ENCODE measurements around the gene PDLIM1. TPM values are rescaled to one million over a fixed set of nuclear protein-coding genes. Genes with fewer than 3 reads are reported as not detected.

Gene PDLIM1
- total RNA-seq, 1 experiment from 2014 or later = 42.5 TPM

DNA sequence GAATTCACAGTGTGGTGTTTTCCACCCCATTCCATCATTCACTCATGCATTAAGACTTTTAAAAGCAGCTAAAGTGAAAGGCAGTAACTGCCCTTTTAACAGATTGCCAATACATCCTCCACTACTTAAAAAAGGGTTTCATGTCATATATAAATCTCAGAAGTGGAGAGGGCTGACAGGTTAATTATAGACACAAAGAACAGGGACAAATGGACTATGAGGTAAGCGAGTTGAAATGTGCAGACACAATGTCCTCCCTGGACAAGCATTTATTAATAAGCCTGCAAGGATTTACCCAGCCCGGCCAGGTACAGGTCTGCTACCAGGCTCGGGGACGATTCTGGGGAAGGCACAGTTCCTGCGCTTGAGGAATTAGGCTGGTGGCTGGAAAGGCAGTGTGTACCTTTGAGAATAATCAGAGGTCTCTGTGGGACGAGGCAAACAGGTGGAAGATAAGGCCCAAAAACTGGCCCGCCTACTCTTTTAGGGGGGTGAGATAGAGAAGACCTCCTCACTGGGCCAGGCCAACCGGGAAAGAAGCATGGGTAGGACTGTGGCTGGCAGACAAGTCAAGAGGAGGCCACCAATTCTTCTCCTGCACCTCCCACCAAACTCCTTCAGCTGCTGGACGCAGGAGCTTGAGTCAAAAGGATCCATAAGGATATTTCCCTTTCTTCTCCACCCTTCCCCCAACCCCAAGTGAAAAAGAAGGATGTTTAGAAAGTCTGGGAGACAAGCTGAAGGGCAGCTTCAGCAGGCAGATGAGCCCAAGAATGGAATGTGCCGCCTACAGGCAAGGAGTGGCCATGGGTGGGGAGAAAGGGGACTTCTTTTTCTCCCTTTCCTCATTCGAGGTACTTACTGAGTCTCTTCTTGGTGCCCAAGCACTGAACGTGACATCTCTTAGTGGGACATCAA lies 1.5 kb downstream of the PDLIM1 start:
- DNase-seq (ENCODE audit: low spot score) = no peak

DNA sequence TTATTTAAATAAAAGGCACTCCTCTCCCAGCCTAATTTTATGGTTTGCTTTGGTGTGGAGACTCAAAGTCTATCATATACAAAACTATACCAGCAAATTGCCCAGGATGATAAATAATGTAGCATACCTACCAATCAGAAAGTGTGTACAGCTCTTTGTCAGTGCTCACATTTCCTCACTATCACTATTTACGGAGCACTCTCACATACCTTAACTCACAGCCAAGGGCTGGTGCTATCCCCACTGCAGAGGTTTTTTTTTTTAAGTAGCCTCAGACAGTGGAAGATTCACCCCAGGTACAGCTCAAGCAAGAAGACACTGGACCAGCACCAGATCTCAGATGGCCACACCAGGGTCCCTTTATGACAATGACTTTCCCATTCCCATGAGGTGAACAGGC lies 2.5 kb downstream of the PDLIM1 start:
- DNase-seq (ENCODE audit: low spot score) = no peak

GRCh38 chr10:95287281-95287680 lies 3.5 kb downstream of the PDLIM1 start:
- DNase-seq (ENCODE audit: low spot score) = no peak

DNA sequence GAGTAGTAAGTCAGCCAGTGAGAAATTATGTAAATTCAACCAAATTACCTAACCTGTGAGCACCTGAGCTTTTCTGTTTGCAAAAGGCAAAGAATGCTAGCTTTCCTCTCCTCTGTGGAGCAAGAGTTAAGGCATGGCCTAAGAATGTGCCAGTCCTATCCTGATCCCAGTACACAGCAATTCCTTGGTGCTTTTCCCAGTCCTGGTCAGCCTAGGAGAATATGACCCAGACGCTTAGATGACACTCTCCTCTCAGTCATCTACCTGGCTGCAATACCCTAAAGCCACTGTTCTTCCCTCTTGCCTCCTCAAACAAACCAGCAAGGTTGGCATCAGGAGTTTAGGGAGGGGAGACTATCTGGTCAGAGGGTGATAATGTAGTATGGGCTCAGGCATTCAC lies 4.1 kb downstream of the PDLIM1 start:
- DNase-seq (ENCODE audit: low spot score) = no peak

DNA sequence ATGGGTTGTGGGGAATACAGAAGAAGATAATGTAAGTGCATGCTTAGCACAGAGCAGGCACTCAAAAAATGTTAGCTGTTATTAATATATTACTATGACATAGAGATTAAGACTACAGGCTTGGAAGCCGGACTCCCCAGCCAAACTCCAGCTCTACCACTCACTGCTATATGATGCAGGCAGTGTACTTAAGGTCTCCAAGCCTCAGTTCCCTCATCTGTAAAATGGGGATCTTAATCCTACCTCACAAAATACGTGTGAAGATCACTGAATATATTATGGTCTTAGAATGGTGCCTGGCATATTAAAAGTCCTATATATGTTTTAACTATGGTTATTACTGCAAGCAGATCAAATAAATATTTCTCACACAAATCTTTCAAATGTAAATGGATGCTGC lies 5.2 kb downstream of the PDLIM1 start:
- no peak for DNase-seq (ENCODE audit: low spot score)

DNA sequence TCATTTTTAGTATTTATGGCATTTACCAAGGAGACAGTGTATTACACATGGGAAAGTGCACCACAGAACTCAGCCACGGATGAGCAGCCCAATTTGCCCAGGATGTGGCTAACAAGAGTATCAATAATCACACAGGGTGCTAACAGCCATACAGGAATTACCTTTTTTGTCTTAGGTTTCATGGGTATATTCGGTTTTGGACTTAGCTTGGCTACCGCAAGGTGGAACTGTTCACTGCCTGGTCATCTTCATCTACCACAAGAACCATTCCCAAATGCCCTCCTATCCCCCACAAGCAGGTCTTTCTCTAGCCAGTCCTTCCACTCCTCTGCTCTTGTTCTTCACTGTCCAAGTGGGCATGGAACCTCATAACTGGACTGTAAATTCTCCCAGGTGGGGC lies 6.0 kb downstream of the PDLIM1 start:
- DNase-seq (ENCODE audit: low spot score) = no peak

- DNase-seq (ENCODE audit: low spot score) = no peak
These were observed 8.7 kb downstream of the PDLIM1 start for GRCh38 chr10:95282107-95282506.

DNA sequence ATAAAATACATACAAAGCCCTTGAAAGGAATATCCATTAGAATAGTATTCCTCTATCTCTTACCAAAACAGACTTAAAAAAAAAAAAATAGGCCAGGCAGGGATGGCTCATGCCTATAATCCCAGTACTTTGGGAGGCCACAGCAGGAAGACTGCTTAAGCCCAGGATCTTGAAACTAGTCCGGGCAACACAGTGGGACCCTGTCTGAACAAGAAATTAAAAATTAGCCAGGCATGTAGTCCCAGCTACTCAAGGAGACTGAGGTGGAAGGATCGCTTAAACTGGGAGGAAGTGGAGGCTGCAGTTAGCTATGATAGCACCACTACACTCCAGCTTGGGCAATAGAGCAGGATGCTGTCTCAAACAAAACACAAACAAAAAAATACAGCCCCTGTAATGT lies 9.6 kb downstream of the PDLIM1 start:
- DNase-seq (ENCODE audit: low spot score) = no peak

DNA sequence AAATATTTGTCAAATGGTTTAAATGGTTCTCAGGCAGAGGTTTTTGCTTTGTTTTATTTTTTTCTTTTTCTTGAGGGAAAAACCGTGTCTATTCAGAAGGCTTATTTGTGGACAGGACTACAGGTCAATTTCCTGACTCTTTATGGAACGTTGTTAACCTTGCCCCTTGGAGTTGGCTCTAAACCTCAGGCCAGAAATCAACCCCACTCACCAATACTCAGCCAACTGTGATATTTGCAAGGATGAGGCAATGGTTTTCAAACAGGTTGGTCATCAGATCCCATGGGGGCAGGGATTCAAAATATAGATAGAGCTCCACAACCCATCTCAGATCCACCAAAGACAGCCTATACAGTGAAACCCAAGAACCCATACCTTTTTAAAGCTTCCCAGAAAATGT lies 10.2 kb downstream of the PDLIM1 start:
- DNase-seq (ENCODE audit: low spot score) = no peak

GRCh38 chr10:95279042-95279820 lies 11.6 kb downstream of the PDLIM1 start:
- DNase-seq (ENCODE audit: low spot score) = no peak

DNA sequence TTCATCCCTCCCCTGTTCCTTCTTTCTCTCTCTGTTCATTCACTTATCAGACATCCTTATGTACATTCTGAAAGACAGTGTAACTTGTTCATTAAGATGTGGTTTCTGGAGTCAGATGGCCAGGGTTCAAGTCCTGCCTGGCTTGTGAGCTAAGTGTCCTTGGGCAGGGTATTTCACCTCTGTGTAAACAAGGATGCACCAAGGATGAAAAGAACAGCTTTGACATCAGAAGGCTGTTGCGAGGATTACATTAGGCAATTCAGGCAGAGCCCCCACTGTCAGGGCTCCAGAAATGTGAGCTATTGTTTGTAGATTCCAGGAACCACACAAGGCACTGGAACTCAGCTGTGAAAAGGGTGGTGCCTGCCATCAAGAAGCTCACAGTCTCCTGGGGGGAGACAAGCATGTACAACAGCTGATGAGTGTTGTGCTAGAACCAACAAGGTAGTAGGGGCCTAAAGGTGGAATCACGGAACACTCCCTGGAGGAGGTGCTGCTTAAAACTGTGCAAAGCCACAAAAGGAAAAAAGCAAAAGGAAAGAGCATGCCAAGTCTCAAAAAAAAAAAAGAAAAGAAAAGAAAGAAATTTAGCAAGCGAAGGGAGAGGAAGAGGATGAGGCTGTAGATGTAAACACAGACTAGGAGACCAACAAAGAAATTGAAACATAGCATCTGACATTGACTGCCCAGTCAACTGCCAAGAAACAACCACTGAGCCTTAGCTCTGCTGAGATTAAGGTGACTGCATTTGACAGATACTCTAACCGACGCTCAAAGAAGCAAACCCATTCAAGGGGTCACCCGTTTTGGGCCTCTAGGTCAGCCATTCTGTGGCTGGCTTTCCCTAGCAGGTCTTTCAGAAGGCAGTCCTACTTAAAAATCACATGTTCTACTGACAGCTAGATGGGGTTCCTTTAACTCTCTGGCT lies 12.5 kb downstream of the PDLIM1 start:
- no peak for DNase-seq (ENCODE audit: low spot score)

- no peak for DNase-seq (ENCODE audit: low spot score)
These were observed 13.2 kb downstream of the PDLIM1 start for GRCh38 chr10:95277614-95278013.

DNA sequence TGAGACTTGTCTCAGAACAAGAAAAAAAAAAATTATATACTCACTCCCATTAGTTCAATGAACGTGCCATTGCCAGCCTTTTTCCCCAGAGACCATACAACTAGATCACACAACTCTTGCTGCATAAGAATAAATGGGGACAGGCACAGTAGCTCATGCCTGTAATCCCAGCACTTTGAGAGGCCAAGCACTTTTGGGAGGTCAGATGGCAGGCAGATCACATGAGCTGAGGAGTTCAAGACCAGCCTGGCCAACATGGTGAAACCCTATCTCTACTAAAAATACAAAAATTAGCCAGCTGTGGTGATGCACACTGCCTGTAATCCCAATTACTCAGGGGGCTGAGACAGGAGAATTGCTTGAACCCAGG lies 13.6 kb downstream of the PDLIM1 start:
- DNase-seq (ENCODE audit: low spot score) = no peak

DNA sequence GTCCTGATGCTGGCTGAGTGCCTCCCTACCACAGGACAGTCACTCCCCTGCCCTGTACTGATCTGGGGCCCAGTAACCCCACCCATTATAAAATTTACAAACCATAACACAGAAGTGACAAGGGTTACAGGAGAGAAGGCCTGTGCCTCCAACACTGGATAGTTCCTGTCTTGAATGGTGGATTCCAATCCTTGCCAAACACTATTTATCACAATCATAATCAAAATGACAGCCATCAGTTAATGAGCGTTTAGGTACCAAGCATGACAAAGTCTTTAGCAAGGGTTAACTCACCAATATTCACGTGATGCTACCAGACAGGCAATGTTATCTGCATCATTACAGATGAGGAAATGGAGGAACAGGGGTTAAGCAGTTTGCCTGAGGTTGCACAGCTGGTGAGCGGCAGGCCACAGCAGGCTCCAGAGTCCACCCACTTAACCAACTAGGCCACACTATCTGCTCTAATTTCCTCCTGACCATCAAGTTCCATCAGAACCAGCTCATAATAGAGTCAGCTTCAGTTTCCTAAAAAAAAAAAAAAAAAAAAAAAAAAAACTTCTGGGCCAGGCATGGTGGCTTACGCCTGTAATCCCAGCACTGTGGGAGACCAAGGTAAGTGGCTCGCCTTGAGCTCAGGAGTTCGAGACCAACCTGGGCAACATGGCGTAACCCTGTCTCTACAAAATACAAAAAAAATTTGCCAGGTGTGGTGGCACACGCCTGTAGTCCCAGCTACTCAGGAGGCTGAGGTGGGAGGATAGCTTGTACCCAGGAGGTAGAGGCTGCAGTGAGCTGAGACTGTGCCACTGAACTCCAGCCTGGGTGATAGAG lies 14.2 kb downstream of the PDLIM1 start:
- DNase-seq (ENCODE audit: low spot score) = no peak

GRCh38 chr10:95275726-95276366 lies 15.0 kb downstream of the PDLIM1 start:
- no peak for DNase-seq (ENCODE audit: low spot score)

- DNase-seq (ENCODE audit: low spot score) = peak; percentile 77
These were observed 17.1 kb downstream of the PDLIM1 start for GRCh38 chr10:95273393-95274312.

DNA sequence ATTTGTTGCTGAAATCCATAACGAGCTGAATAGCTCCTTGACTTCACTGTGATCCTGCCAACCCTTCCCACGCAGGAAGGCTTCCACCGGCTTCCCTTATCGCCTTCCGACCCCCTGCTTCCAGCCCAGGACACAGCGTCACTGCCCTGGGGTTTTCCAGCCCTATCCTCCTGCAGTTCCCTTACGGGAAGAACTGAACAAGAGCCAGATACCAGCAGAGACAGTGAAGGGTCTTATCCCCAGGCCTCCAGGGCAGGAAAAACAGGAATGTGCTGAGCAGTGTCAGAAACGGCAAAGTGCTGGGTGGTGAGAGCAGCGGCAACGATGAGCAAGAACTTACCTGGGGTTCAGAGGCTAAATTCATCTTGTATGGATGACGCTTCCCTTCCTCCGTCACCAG lies 22.4 kb downstream of the PDLIM1 start:
- no peak for DNase-seq (ENCODE audit: low spot score)

DNA sequence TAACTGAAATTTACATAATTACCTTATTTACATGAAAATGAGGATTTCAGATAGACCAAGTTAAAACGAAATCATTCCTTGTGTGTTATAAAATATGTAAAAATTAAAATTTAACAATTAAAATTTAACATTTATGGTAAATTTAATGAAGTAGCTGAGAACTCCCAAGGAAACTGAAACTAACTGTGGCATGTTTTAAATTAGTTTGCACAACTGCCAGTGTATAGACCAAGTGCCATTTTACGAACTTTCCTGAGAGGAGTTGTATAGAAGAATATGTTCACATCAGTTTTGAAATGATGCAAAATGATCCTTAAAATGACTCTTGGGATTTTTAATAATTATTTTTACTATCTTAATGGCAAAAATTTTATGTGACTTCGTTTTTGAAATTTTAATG lies 23.6 kb downstream of the PDLIM1 start:
- no peak for DNase-seq (ENCODE audit: low spot score)

DNA sequence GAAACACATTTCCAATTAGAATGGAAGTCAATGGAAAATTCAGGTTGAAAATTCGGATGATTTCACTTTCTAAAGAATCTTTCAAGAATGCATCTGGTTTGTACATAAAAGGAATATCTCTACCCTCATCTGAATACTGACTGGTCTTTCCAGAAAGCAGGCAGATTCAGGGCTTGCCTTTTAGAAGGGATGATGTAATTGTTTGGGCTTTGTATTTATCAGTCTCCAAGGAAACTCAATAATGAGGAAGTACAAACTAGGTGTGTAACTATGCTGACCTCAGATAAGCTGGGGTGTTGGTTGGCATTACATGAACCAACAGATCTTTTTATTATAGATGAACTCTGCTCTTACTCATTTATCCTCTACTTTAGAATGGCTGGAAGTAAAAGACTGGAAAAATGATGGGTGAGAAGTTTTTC lies 24.1 kb downstream of the PDLIM1 start:
- peak; percentile 78 for DNase-seq (ENCODE audit: low spot score)
